BJ (cell line): ENCODE data around the gene RFX3. TPM values are rescaled to one million over a fixed set of nuclear protein-coding genes. Genes with fewer than 3 reads are reported as not detected.

Source experiments
- CTCF ChIA-PET: fragments of 350-600 bp; formaldehyde crosslinking; extraction: SDS; loops from one replicate; lab custom pipeline; 2021; ENCODE audit warnings: antibody characterized with exemption, inconsistent platforms; lab: Yijun Ruan, JAX
- POLR2A ChIA-PET: fragments of 300-600 bp; sonication (Branson Sonifier 250); formaldehyde crosslinking; extraction: SDS; loops from one replicate; lab custom pipeline; 2021; ENCODE audit warnings: antibody characterized with exemption; lab: Charles Lee
- DNase-seq: peaks from one replicate; pipeline ENCODE4 v3.0.0-alpha.2; 2011; ENCODE audit warnings: low read depth
- H3K27me3 ChIP-seq: 2 replicates; pipeline ENCODE4 v1.6.0; 2011; ENCODE audit warnings: low read length; ENCODE audit not compliant: control insufficient read depth, insufficient read depth
- H3K36me3 ChIP-seq: 2 replicates; pipeline ENCODE4 v1.5.1; 2011; ENCODE audit warnings: low read length; ENCODE audit not compliant: control insufficient read depth, insufficient read depth
- H3K4me3 ChIP-seq: 2 replicates; pipeline ENCODE4 v1.5.1; 2011; ENCODE audit warnings: low read depth, mild to moderate bottlenecking, control low read depth, low read length
- polyA plus RNA-seq: library from polyadenylated mRNA; depleted of rRNA; stranded (reverse); fragments of >200 nt; gene quantifications from 2 replicates; pipeline ENCODE4 v1.2.3, GENCODE V29; 2011
- TF ChIP-seq, protein P1 (sequence below): IDR thresholded peaks from 2 replicates; pipeline ENCODE4 v1.5.1; 2011; ENCODE audit warnings: low read depth, mild to moderate bottlenecking, control low read depth, inconsistent platforms, low read length, moderate library complexity; ENCODE audit not compliant: insufficient read depth

RFX3 gene
- polyA plus RNA-seq, 1 experiment, result 2.2 TPM

DNA sequence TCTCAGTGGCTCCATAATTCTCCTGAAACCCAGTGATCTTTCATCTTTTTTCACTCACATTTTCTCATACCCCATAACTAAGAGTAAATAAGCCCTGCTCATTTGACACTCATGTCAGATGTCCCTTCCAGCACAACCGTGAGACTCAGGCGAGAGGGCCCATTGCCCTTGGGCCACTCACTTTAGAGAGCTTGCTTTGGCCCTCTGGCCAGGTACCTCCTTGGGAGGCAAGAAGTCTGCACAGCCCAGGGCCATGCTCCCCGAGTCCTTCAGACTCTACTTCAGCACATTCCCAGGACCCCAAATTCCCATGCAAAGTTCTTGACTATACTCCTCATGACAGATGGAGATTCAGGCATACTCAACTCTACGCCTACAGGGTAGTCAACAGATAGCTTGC is 33.6 kb downstream of the RFX3 start:
- Histone ChIP-seq H3K36me3 (no peaks in the 10 kb centered on the region), H3K27me3 (no peaks in the 10 kb centered on the region), H3K4me3 (no peak overlapping the region)
- ChIA-PET CTCF (no interaction called here), POLR2A (no interaction called here)
- TF ChIP-seq, protein P1, sequence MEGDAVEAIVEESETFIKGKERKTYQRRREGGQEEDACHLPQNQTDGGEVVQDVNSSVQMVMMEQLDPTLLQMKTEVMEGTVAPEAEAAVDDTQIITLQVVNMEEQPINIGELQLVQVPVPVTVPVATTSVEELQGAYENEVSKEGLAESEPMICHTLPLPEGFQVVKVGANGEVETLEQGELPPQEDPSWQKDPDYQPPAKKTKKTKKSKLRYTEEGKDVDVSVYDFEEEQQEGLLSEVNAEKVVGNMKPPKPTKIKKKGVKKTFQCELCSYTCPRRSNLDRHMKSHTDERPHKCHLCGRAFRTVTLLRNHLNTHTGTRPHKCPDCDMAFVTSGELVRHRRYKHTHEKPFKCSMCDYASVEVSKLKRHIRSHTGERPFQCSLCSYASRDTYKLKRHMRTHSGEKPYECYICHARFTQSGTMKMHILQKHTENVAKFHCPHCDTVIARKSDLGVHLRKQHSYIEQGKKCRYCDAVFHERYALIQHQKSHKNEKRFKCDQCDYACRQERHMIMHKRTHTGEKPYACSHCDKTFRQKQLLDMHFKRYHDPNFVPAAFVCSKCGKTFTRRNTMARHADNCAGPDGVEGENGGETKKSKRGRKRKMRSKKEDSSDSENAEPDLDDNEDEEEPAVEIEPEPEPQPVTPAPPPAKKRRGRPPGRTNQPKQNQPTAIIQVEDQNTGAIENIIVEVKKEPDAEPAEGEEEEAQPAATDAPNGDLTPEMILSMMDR, result no peak
- DNase-seq, result no peak

DNA sequence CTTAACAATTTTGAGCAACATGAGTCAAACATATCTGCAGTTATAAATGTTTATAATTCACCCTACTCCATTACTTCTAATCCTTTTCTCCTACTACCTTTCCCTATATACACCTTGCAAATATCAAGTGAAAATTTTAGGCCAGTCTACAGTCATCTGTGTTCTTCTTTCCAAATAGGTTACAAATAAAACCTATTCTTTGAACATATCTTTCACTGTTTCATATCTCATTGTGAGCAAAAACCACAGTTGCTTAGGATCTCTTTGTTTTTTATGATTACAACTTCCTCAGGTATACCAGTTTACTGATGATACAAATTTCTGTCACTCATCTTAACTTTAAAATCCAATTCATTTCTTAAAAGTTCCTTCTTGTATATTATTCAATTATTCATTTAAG is 34.4 kb downstream of the RFX3 start:
- Histone ChIP-seq H3K27me3 (no peaks in the 10 kb centered on the region), H3K4me3 (no peak overlapping the region), H3K36me3 (no peaks in the 10 kb centered on the region)
- TF ChIP-seq, protein P1, result no peak
- ChIA-PET CTCF (no interaction called here), POLR2A (no interaction called here)
- no peak for DNase-seq

DNA sequence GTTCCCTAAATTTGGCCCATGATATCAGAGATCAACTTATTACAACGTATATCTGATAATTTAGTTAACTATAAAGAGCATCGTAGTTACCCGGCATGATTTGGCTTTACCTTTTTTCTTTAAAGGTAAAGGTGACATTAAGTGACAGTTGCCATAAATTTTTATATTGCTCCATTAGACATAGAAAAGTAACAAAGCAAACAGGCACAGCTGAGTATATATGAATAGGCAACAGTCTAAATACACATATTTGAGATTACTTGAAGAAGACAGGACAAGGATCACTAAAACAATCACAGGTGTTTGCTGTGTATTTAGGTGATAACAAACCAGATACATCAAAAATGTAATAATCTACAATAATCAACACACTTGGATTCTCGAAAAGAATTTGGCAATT is 34.8 kb downstream of the RFX3 start:
- H3K27me3 ChIP-seq, result no peaks in the 10 kb centered on the region
- TF ChIP-seq, protein P1, result no peak
- no peak for DNase-seq

DNA sequence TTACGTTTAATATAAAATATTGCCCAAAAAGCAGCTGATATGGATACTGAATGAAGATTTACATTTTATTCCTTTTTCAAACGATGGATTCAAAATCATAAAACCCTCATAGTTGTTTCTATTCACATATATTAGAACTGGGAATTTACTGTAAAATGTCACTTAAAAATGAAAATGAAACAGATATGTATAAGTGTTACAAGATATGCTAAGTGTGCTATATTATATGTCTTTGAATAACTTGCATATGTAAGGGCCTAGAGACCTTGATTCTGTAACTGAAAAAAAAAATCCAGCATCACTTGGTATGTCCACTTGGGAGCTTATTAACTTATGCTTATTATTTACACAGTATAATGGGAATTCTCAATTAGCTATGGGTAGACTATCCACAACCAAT is 43.2 kb downstream of the RFX3 start:
- DNase-seq, result no peak
- TF ChIP-seq, protein P1, result no peak
- POLR2A ChIA-PET, result no interaction called here
- CTCF ChIA-PET, result no interaction called here
- H3K36me3 ChIP-seq, result no peaks in the 10 kb centered on the region
- no peaks in the 10 kb centered on the region for H3K27me3 ChIP-seq
- H3K4me3 ChIP-seq, result no peak overlapping the region

More for the DNA sequence above, 34.8 kb downstream of the RFX3 start:
- no peak overlapping the region for H3K4me3 ChIP-seq
- no peaks in the 10 kb centered on the region for H3K36me3 ChIP-seq
- CTCF ChIA-PET, result no interaction called here
- POLR2A ChIA-PET, result no interaction called here

DNA sequence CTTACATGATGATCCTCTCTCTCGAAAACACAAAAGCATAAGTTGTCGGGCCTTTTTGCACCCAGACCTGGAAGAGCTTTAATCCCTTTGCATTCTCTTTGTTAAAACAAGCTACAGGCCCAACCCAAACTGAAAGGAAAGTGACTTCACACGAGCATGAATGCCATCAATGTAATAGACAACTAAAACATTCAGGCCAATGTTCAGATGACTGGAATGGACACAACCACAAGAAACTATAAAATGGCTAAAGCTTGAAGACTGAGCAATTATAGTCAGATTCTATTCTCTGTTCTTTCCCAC is 45.5 kb downstream of the RFX3 start:
- Histone ChIP-seq H3K27me3 (no peaks in the 10 kb centered on the region), H3K36me3 (no peaks in the 10 kb centered on the region; the same call in 1 of the 2 replicates), H3K4me3 (no peak overlapping the region)
- TF ChIP-seq, protein P1, result no peak
- POLR2A ChIA-PET, result no interaction called here
- DNase-seq, result no peak
- CTCF ChIA-PET, result interaction anchor here (0.7 to 0.8 kb wide), 2 partner anchors 9 to 39 kb away, joined by 3 read pairs; no protein-coding TSS in a partner anchor
